Mucosa of gallbladder (tissue), 1 donor: ENCODE measurements around the gene CACNA1C. TPM values are rescaled to one million over a fixed set of nuclear protein-coding genes. Genes with fewer than 3 reads are reported as not detected.
"Not testable (repeated sequence)": the region's sequence is repeated elsewhere in the genome, so short reads cannot be mapped to it uniquely, and the experiment has no call there.

Experiments
- DNase-seq: peaks from one replicate; pipeline ENCODE4 v3.0.0-alpha.2; 2020; ENCODE audit warnings: low spot score
- total RNA-seq: library from RNA; stranded (reverse); gene quantifications from one replicate; pipeline ENCODE4 v1.2.1, GENCODE V29; 2021
- donor health status: DM: no; HTN: no; CAD: no.

Gene CACNA1C
- total RNA-seq, 1 donor from 2014 or later = 19.3 TPM

DNA sequence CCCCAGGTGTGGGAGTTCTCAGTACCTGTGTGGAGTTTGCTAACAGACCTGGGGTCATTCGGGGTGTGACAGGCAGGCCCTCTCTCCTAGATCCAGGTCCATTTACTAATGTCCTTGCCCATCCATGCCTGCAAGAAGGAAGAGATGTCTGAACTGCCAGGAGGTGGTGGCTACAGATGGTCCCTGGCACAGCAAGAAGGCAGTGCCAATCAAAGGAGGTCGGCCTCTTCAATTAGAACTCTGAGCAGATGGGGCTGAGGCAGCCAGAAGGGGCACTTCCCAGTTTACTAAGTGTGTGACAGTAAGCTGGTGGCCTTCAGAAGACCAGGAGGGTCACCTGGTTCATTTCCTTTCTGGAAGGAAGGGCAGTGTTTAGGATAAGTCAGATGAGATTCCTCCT lies 202.5 kb downstream of the CACNA1C start:
- DNase-seq = no peak

GRCh38 chr12:2255731-2256130 lies 202.9 kb downstream of the CACNA1C start:
- DNase-seq = not testable (repeated sequence)

GRCh38 chr12:2256453-2256852 lies 203.7 kb downstream of the CACNA1C start:
- no peak for DNase-seq

- no peak for DNase-seq
Measured at GRCh38 chr12:2256915-2257314, 204.1 kb downstream of the CACNA1C start.

GRCh38 chr12:2258025-2258424 lies 205.2 kb downstream of the CACNA1C start:
- DNase-seq = no peak

GRCh38 chr12:2259369-2259768 lies 206.6 kb downstream of the CACNA1C start:
- DNase-seq = no peak

GRCh38 chr12:2260441-2260840 lies 207.7 kb downstream of the CACNA1C start:
- no peak for DNase-seq

DNA sequence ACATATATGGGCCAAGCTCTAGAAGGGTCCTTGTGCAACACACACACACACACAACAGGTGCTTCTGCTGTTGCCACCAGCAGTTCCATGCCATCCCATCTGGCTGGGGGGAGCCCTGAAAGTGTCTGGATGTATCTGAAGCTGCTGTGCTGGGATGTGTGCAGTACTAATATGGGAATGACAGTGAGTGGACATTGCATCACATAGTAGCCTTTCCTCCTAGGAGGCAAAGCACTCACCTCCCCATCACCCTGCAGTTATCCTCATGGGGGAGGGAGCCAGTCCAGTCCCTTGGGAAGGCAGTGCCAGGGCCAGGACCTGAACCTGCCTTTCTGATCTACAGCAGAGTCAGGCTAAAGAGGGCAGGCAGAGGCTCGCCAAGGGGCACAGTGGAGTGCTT lies 208.9 kb downstream of the CACNA1C start:
- no peak for DNase-seq

GRCh38 chr12:2262449-2262848 lies 209.7 kb downstream of the CACNA1C start:
- no peak for DNase-seq

GRCh38 chr12:2263901-2264300 lies 211.1 kb downstream of the CACNA1C start:
- no peak for DNase-seq

DNA sequence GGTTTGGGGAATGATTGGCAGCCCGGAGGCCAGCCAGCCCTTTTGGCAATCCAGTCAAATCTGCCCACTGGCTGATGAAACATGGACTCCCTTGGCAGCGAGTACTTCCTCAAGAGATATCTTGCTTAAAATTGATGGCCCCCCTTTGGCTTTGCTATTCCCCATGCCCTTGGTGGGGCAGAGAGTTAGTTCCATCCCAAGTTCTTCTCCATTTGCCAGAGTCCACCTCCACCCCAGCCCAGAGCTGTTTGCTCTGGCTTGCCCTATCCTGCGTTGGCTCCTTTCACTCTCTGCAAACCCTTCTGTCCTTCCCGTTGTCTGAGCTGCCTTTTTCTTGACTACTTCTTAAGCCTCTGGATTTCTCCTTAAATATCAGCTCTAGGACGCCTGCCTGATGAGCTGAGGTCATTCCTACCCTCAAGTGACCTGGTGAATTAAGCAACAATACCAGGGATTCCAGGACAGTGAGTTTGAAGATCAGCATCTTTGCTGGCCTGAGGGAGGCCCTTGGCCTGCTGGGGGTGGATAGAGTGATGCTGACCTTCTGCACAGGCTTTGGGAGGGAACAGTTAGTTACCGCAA lies 212.0 kb downstream of the CACNA1C start:
- DNase-seq = peak; percentile 42

- DNase-seq = no peak
Measured at GRCh38 chr12:2265461-2266167, 212.8 kb downstream of the CACNA1C start.

GRCh38 chr12:2266666-2267620 lies 214.2 kb downstream of the CACNA1C start:
- DNase-seq = no peak

- no peak for DNase-seq
Measured at GRCh38 chr12:2267703-2268470, 215.1 kb downstream of the CACNA1C start.

DNA sequence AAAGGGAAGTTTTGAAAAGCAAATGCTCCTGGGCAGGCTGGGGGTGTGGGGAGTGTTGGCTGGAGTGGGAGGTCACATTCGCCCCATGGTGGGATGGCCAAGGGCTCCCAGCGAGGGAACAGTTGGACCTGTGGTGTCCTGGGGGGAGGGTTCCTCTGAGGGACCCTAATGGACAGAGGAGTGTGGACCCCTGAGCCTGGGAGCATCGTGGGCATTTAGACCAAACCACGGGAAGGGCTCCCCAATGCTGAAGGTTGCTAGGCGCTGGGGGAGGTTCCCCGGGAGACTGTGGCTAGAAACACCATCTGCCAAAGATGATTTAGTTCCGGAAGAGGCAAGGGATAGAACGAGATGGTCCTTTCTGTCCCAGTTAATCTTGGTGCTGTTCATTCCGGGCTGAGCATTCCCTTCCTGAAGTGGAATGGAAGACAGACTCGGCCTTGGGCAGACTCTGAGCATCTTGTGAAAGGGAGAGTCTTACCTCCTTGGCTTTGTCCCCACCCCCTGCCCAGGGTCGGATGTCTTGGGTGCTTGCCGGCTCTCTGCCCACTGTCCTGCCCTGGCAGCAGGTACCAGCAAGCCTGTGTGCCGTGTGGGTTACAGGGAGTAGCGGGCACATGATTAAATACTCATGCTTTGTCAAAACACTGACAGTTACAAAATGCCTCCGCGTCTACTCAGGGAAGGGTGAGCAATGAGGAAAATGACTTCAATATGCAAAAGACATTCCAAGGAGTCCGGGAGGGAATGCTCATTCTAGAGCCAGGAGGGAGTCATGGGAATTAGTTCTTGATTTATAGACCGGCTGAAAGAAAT lies 215.9 kb downstream of the CACNA1C start:
- DNase-seq = no peak

- no peak for DNase-seq
Measured at GRCh38 chr12:2270846-2271245, 218.1 kb downstream of the CACNA1C start.

GRCh38 chr12:2271961-2272360 lies 219.2 kb downstream of the CACNA1C start:
- DNase-seq = no peak

DNA sequence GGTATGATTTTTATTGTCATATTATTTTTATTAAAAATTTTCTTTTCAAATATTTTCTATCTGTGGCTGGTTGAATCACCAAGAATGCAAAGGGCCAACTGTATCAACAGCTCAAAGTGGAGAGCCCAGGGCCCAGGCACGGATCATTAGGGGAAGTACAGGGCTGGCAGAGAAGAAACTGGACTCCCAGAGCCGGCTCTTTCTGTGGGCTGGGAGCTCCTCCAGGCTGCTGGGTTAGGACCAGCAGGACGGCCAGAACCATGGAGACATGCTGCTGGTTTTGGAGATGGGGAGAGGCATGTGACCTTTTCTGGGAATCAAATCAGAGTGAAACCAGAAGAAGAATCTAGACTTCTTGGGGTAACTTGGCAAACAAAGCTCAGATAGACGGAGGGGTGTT lies 220.5 kb downstream of the CACNA1C start:
- no peak for DNase-seq

GRCh38 chr12:2273751-2274150 lies 221.0 kb downstream of the CACNA1C start:
- no peak for DNase-seq

GRCh38 chr12:2274733-2275132 lies 221.9 kb downstream of the CACNA1C start:
- no peak for DNase-seq
